GM19397 (cell line): ENCODE results near the gene ARL5B.
A peak's percentile ranks its signal among the peaks of the same experiment; 100 is the strongest.

ENCODE experiments used
- ATAC-seq: cut with Tn5 transposase; IDR thresholded peaks from one replicate; pipeline ENCODE4 v1.9.1; 2021; ENCODE audit warnings: mild to moderate bottlenecking, moderate library complexity; ENCODE audit not compliant: unreplicated experiment

Gene ARL5B

GRCh38 chr10:18658271-18659124 is 733 bp upstream of the ARL5B start:
- peak; percentile 0 for ATAC-seq

GRCh38 chr10:18659819-18660535 is 746 bp downstream of the ARL5B start:
- ATAC-seq, result peak; percentile 17

- ATAC-seq, result no peak
Observed at GRCh38 chr10:18660816-18661431, 1.7 kb downstream of the ARL5B start.

GRCh38 chr10:18664841-18665478 is 5.7 kb downstream of the ARL5B start:
- ATAC-seq, result no peak

- ATAC-seq, result no peak
Observed at GRCh38 chr10:18665815-18666558, 6.8 kb downstream of the ARL5B start.

GRCh38 chr10:18666810-18667209 is 7.6 kb downstream of the ARL5B start:
- ATAC-seq, result no peak

- no peak for ATAC-seq
Observed at GRCh38 chr10:18668026-18668425, 8.8 kb downstream of the ARL5B start.

- no peak for ATAC-seq
Observed at GRCh38 chr10:18675086-18675801, 16.0 kb downstream of the ARL5B start.

GRCh38 chr10:18680754-18681153 is 21.5 kb downstream of the ARL5B start:
- ATAC-seq, result no peak

- ATAC-seq, result no peak
Observed at GRCh38 chr10:18681366-18681765, 22.1 kb downstream of the ARL5B start.

GRCh38 chr10:18681971-18682411 is 22.8 kb downstream of the ARL5B start:
- ATAC-seq, result no peak

GRCh38 chr10:18683427-18683826 is 24.2 kb downstream of the ARL5B start:
- no peak for ATAC-seq

GRCh38 chr10:18684416-18684815 is 25.2 kb downstream of the ARL5B start:
- ATAC-seq, result no peak

GRCh38 chr10:18684953-18685352 is 25.7 kb downstream of the ARL5B start:
- ATAC-seq, result no peak

GRCh38 chr10:18685555-18685954 is 26.3 kb downstream of the ARL5B start:
- no peak for ATAC-seq

GRCh38 chr10:18687195-18687594 is 28.0 kb downstream of the ARL5B start:
- no peak for ATAC-seq

- ATAC-seq, result no peak
Observed at GRCh38 chr10:18687706-18688105, 28.5 kb downstream of the ARL5B start.

- no peak for ATAC-seq
Observed at GRCh38 chr10:18689498-18689897, 30.3 kb downstream of the ARL5B start.

- ATAC-seq, result no peak
Observed at GRCh38 chr10:18690541-18690940, 31.3 kb downstream of the ARL5B start.
